PC-3 (cell line): ENCODE results near the gene PRDM1. TPM values are rescaled to one million over a fixed set of nuclear protein-coding genes. Genes with fewer than 3 reads are reported as not detected.

ENCODE experiments used
- ATAC-seq: fragments of 200-7000 bp; cut with Tn5 transposase; 2 replicates; pipeline ENCODE4 v1.9.1; 2020; ENCODE audit warnings: mild to moderate bottlenecking, moderate library complexity
- BruUV-seq: library from RNA; stranded (reverse); fragments of 400-500 nt; replicated peaks from 2 replicates; lab custom pipeline; 2021; lab: Mats Ljungman, UMichigan
- CTCF ChIA-PET: fragments of 300-600 bp; sonication (Branson Sonifier 250); formaldehyde crosslinking; loops from one replicate; lab custom pipeline; 2022; ENCODE audit warnings: antibody characterized with exemption; lab: Charles Lee
- POLR2A ChIA-PET: fragments of 300-600 bp; sonication (Branson Sonifier 250); formaldehyde crosslinking; loops from one replicate; lab custom pipeline; 2022; ENCODE audit warnings: antibody characterized with exemption; ENCODE audit not compliant: unreplicated experiment; lab: Charles Lee
- DNase-seq: peaks from one replicate; pipeline ENCODE4 v3.0.0-alpha.2; 2015
- H2AFZ ChIP-seq: fragments of 300-600 bp; sonication (generic); 2 replicates; pipeline ENCODE4 v1.6.0; 2016; ENCODE audit warnings: antibody characterized with exemption, low read length
- H3F3A ChIP-seq: fragments of 300-600 bp; sonication (generic); one replicate; pipeline ENCODE4 v1.6.0; 2017; ENCODE audit warnings: antibody characterized with exemption, low read length, control low read depth, mild to moderate bottlenecking; ENCODE audit not compliant: unreplicated experiment
- H3K27ac ChIP-seq: fragments of 300-600 bp; sonication (generic); 2 replicates; pipeline ENCODE4 v1.5.1; 2016; ENCODE audit warnings: mild to moderate bottlenecking, low read length
- H3K27me3 ChIP-seq: fragments of 300-600 bp; sonication (generic); 2 replicates; pipeline ENCODE4 v1.6.1; 2016; ENCODE audit warnings: low read length, mixed read lengths
- H3K36me3 ChIP-seq: fragments of 300-600 bp; sonication (generic); 2 replicates; pipeline ENCODE4 v1.6.1; 2016; ENCODE audit warnings: low read depth, mixed run types, low read length, mixed read lengths
- H3K4me1 ChIP-seq: fragments of 300-600 bp; sonication (generic); 2 replicates; pipeline ENCODE4 v1.5.1; 2016; ENCODE audit warnings: low read length; ENCODE audit not compliant: insufficient read depth
- H3K4me2 ChIP-seq: fragments of 300-600 bp; sonication (generic); 2 replicates; pipeline ENCODE4 v1.6.0; 2016; ENCODE audit warnings: low read length
- H3K4me3 ChIP-seq: fragments of 300-600 bp; sonication (generic); 2 replicates; pipeline ENCODE4 v1.5.1; 2016; ENCODE audit warnings: mild to moderate bottlenecking, low read length, mixed read lengths
- H3K79me2 ChIP-seq: fragments of 300-600 bp; sonication (generic); 2 replicates; pipeline ENCODE4 v1.6.1; 2017; ENCODE audit warnings: low read length, mixed read lengths
- H3K9ac ChIP-seq: fragments of 300-600 bp; sonication (generic); 2 replicates; pipeline ENCODE4 v1.6.0; 2016; ENCODE audit warnings: mild to moderate bottlenecking, low read length
- H3K9me2 ChIP-seq: fragments of 300-600 bp; sonication (generic); replicated peaks from 2 replicates; pipeline ENCODE4 v1.6.1; 2016; ENCODE audit warnings: mixed run types, low read length, mixed read lengths
- H3K9me3 ChIP-seq: fragments of 300-600 bp; sonication (generic); 2 replicates; pipeline ENCODE4 v1.6.1; 2016; ENCODE audit warnings: low read length, mixed read lengths
- H4K20me1 ChIP-seq: fragments of 300-600 bp; sonication (generic); 2 replicates; pipeline ENCODE4 v1.6.1; 2016; ENCODE audit warnings: low read length, mixed read lengths
- EZH2 ChIP-seq: fragments of 300-600 bp; sonication (generic); IDR thresholded peaks from one replicate; pipeline ENCODE4 v1.6.1; 2017; ENCODE audit warnings: antibody characterized with exemption, mild to moderate bottlenecking, low read length; ENCODE audit not compliant: unreplicated experiment
- EZH2phosphoT487 ChIP-seq: fragments of 300-600 bp; sonication (generic); IDR thresholded peaks from 2 replicates; pipeline ENCODE4 v1.6.1; 2018; ENCODE audit warnings: mild to moderate bottlenecking, antibody characterized with exemption, low read length, borderline replicate concordance
- intact Hi-C: fragments of 100-400 bp; cut with micrococcal nuclease; formaldehyde crosslinking; loops from 2 replicates; pipeline ENCODE4 v1.9.0; 2023
- total RNA-seq: library from RNA; depleted of rRNA; stranded (reverse); fragments of >200 nt; gene quantifications from 2 replicates; pipeline ENCODE4 v1.2.3, GENCODE V29; 2014; rRNA removed
- TF ChIP-seq, protein P1 (sequence below): fragments of 300-600 bp; sonication (generic); conservative IDR thresholded peaks from 2 replicates; pipeline ENCODE4 v1.5.1; 2017; ENCODE audit warnings: antibody characterized with exemption, low read depth, mild to moderate bottlenecking, low read length

PRDM1 gene
- total RNA-seq, 1 experiment from 2014 or later = 2.0 TPM

- DNase-seq (no peak), ATAC-seq (no peak)
- Histone ChIP-seq H3K9me2 (no peaks in the 10 kb centered on the region), H3K27ac (no peak overlapping the region), H3K4me1 (peaks cover 15% of the 10 kb centered on the region), H3F3A (no peaks in the 10 kb centered on the region), H3K79me2 (no peaks in the 10 kb centered on the region), H3K9me3 (no peaks in the 10 kb centered on the region), H3K4me3 (no peak overlapping the region), H3K9ac (no peak overlapping the region), H2AFZ (no peak overlapping the region), H3K36me3 (no peaks in the 10 kb centered on the region), H4K20me1 (no peaks in the 10 kb centered on the region), H3K27me3 (no peaks in the 10 kb centered on the region), H3K4me2 (no peak overlapping the region)
- intact Hi-C loops = no loop called here
- no TSS peak for BruUV-seq
- ChIA-PET CTCF (no interaction called here), POLR2A (no interaction called here)
- TF ChIP-seq EZH2 (no peak), EZH2phosphoT487 (no peak)
- TF ChIP-seq, protein P1, sequence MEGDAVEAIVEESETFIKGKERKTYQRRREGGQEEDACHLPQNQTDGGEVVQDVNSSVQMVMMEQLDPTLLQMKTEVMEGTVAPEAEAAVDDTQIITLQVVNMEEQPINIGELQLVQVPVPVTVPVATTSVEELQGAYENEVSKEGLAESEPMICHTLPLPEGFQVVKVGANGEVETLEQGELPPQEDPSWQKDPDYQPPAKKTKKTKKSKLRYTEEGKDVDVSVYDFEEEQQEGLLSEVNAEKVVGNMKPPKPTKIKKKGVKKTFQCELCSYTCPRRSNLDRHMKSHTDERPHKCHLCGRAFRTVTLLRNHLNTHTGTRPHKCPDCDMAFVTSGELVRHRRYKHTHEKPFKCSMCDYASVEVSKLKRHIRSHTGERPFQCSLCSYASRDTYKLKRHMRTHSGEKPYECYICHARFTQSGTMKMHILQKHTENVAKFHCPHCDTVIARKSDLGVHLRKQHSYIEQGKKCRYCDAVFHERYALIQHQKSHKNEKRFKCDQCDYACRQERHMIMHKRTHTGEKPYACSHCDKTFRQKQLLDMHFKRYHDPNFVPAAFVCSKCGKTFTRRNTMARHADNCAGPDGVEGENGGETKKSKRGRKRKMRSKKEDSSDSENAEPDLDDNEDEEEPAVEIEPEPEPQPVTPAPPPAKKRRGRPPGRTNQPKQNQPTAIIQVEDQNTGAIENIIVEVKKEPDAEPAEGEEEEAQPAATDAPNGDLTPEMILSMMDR = no peak
These were observed 70.3 kb downstream of the PRDM1 start for GRCh38 chr6:106156413-106156812.

DNA sequence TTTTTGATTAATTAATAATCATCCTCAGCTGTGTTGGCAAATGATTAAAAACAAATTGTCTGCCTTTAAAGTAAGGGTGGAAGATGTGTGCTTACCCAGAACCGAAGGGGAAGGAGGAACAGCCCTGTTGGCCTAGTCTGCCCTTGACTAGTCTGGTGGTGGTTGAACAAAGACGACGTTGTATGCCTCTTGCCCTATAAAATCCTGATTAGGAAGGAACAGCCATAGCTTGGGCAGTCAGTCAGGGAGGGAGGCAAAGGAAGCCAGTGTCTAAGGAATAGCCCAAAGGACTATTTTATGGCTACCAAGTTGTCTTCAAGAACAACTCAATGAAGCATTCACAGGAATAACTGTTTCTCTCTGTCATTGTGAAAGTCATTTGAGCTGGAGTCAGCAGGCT, 70.7 kb downstream of the PRDM1 start:
- Histone ChIP-seq H3K9me3 (no peaks in the 10 kb centered on the region), H3K36me3 (no peaks in the 10 kb centered on the region), H3K27ac (no peak overlapping the region), H3K4me3 (no peak overlapping the region), H3K27me3 (no peaks in the 10 kb centered on the region), H3K4me1 (peaks cover 15% of the 10 kb centered on the region), H3K9ac (no peak overlapping the region), H3K79me2 (no peaks in the 10 kb centered on the region), H2AFZ (no peak overlapping the region), H4K20me1 (no peaks in the 10 kb centered on the region), H3K4me2 (no peak overlapping the region), H3K9me2 (no peaks in the 10 kb centered on the region), H3F3A (no peaks in the 10 kb centered on the region)
- no TSS peak for BruUV-seq
- ATAC-seq (no peak), DNase-seq (no peak)
- POLR2A ChIA-PET = no interaction called here
- TF ChIP-seq EZH2phosphoT487 = no peak
- TF ChIP-seq, protein P1 = no peak
- TF ChIP-seq EZH2 = no peak
- intact Hi-C loops = no loop called here
- CTCF ChIA-PET = no interaction called here

- Histone ChIP-seq H3K27ac (no peak overlapping the region), H3K4me1 (peaks cover 15% of the 10 kb centered on the region), H3K4me2 (no peak overlapping the region), H3K36me3 (no peaks in the 10 kb centered on the region), H2AFZ (no peak overlapping the region), H3K9me2 (no peaks in the 10 kb centered on the region), H3K27me3 (no peaks in the 10 kb centered on the region), H3K4me3 (no peak overlapping the region), H3F3A (no peaks in the 10 kb centered on the region), H3K79me2 (no peaks in the 10 kb centered on the region), H3K9ac (no peak overlapping the region), H3K9me3 (no peaks in the 10 kb centered on the region), H4K20me1 (no peaks in the 10 kb centered on the region)
- intact Hi-C loops = no loop called here
- no peak for ATAC-seq
- no peak for TF ChIP-seq EZH2phosphoT487
- TF ChIP-seq EZH2 = no peak
- TF ChIP-seq, protein P1 = no peak
- ChIA-PET POLR2A (no interaction called here), CTCF (no interaction called here)
- no TSS peak for BruUV-seq
- DNase-seq = no peak
These were observed 72.7 kb downstream of the PRDM1 start for GRCh38 chr6:106158816-106159215.

Other genes starting within 250 kb of the PRDM1 start
- 38.5 and 38.8 TPM in 2 replicates for gene ATG5, start 239.4 kb downstream of the PRDM1 start, total RNA-seq